Myocyte (in vitro differentiated cells): ENCODE measurements around the gene ZNF319. TPM values are rescaled to one million over a fixed set of nuclear protein-coding genes. Genes with fewer than 3 reads are reported as not detected.

Source experiments
- DNase-seq: peaks from one replicate; pipeline ENCODE4 v3.0.0-alpha.2; 2012; ENCODE audit warnings: low read depth
- total RNA-seq: library from RNA; depleted of rRNA; stranded (reverse); fragments of >200 nt; gene quantifications from 2 replicates; pipeline ENCODE4 v1.2.3, GENCODE V29; 2014

Gene ZNF319
- total RNA-seq, 1 donor from 2014 or later, result 3.9 TPM

DNA sequence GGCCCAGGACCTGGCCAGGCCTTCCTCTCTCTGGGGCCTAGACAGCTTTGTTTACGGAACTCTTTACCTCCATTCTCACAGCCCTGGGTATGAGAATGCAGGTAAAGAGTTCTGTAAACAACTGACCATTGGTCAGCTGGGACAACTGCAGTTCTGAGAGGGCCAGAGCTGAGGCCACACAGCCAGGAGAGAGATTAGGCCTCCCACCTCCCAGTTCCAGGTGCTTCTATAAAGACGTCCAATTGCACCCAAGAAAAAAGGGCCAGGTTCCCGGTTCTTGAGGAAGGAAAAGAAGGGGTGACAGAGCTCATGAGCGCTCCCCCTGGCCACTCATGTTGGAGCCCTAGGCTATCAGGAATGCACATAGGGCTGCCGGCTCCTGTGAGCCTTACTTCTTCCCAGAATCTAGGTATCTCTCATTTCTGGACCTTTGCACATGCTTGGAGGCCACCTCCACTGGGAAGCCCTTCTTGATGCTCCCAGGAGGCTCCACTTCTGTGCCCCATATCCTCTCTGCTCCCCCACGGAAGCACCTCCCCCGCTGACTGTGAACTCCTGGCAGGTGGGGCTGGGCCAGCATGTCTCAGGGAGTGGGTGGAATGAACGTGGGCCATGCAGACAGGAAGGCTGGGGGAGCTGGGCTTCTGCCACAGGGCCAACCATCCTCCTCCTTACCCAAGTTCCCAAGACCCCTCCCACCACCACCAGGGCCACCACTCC, 42.6 kb downstream of the ZNF319 start:
- no peak for DNase-seq

DNA sequence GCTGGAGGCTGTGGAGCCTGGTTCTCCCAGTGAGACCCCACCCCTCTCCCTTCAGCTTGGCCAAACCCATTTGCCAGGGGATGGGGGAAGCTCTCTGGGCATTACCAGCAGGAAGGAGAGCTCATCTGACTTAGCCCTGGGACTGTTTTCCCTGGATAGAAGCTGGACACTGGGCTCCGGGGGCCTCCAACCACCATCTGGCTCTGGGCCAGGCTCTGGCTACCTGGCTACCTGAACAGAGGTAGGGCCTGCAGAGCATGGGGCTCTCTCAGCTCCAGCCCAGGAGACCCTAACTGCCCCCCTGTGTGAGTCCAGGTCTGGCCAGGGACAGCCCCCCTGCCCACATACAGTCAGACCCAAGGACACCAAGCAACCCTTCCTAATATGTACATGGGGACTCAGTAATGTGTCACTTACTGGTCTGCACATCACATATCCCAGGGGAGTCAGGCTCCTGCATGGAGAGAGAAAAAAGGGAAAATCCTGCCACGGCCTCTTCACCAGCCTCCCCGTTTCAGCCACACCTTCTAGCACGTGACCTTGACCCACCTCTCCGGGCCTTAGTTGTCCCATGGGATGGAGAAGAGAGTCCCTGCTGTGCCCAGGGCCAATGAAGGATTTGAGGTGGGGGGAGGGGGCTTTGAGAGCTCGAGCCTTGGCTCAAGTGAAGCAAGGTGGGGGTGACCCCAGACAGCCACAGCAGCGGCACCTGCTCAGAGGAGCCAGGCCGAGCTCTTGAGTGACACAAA, 43.4 kb downstream of the ZNF319 start:
- no peak for DNase-seq

DNA sequence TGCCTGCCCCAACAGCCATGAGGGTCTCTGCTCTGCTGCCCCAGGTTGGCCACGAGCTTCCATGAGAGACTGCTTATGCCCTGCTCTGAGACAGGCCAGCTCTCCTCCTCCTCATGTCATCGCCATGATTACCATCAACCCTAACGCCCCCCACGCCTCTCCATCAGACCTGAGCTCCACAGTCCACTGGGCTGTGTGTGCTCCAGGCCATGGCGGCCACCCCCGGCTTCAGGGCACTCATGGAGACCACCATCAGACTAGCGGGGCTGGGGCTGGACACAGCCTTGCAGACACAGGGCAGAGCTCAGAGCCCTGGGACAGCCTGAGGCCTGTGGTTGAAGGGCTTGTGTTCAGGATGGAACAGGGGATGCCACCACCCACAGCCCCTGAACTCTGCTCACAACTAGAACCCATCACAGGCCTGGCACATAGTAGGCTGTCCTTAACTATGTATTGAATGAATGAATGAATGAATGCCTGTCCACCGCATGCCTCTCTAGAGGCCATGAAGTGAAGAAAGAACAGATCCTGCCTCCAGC, 44.1 kb downstream of the ZNF319 start:
- DNase-seq, result no peak

DNA sequence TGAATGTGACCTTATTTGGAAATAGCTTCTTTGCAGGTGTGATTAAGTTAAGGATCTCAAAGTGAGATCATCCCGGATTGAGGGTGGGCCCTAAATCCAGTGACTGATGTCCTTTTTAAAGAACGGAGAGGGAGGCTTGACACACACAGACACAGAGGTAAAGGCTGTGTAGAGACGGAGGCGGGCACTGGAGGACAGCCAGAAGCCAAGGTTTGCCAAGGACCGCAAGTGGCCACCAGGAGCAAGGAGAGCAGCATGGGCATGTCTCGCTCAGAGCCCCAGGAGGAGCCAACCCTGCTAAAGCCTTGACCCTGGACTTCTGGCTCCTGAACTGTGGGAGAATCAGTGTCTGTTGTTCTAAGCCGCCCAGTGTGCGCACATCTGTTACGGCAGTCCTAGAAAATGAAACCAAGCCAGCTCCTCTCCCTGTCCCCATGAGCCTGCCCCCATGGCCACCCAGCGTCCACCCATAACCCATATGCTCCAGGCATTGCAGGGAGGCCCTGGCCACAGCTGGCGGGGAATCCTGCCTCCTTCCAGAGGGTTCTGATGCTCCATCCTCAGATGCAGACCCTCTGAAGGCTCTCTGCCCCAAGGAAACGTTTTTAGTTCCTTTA, 44.8 kb downstream of the ZNF319 start:
- peak; percentile 24 for DNase-seq

DNA sequence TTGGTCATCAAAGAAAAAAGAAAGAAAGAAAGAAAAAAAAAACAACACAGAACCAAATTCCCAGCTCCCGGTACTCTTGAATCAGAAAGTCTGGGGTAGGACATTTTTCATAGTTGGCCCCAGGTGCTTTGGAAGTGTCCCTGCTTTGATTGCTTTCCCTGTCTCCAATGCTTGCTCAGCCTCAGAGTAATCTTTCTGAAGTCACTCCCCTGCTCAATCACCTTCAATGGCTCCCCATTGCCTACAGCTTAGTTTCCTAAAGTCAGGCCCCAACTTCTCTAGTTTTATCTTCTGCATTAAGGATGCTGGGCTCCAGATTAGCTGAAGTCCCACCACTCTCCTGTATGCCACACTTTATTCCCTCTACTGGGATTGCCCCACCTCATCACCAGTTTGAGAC, 46.6 kb downstream of the ZNF319 start:
- no peak for DNase-seq

DNA sequence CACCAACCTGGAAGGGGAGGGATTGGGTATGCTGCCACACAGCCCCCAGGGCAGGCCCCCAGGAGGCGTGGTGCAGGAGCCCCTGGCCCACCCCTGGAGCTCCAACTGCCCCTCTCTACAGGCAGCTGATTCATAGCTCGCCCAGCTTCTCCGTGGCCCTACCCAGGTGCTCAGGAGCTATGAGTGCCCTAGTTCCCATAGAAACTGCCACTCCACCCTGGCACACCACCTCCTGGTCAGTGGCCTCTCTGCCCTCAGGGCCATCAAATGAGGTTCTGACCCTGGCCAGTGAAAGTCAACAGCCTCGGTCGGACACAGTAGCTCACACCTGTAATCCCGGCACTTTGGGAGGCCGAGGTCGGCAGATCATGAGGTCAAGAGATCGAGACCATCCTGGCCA, 47.6 kb downstream of the ZNF319 start:
- no peak for DNase-seq

DNA sequence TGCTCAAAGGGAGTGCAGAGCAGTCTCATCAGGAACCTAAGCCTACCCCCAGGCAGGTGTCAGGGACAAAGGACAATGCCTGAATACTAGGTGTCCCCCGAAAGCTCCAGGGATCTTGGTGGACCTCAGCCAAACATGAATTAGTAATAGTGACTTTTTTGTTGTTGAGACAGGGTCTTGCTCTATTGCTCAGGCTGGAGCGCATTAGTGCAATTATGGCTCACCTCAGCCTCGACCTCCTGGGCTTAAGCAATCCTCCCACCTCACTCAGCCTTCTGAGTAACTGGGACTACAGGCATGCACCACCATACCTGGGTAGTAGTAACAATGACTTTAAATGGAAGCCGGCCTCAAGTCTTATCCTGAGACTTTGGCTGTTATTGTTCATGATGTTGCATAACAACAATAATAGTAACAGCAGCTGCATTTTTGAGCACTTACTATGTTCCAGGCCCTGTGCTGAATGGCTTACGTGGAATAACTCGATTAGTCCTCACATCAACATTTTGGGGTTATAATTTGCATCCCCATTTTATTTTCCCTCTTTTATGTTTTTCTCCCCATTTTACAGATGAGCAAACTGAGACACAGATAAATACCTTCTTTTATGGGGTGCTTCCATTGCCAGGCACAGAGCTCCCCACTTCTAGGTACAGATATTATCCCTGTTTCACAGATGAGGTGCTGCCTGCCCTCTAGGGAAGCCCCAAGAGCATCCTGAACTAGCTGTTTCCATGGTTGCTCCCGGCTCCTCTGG, 49.1 kb downstream of the ZNF319 start:
- no peak for DNase-seq

GRCh38 chr16:57950382-57950781, 50.1 kb downstream of the ZNF319 start:
- no peak for DNase-seq

GRCh38 chr16:57949595-57950238, 50.8 kb downstream of the ZNF319 start:
- DNase-seq, result no peak

- DNase-seq, result no peak
These were observed 51.5 kb downstream of the ZNF319 start for GRCh38 chr16:57949013-57949412.

DNA sequence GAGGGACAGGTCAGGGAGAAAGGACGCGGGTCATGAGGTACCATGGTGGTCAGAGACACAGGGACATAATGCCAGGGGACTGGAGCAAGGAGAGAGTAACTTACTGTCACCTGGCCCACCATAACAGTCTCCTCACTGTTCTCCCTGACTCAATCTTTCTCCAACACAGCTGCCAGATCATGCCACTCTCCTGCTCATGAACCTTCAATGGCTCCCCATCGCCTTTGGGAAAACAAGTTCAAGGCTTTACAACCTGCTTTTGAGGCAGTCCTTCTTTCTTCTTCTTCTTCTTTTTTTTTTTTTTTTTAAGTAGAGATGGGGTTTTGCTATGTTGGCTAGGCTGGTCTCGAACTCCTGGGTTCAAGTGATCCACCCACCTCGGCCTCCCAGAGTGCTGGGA, 52.4 kb downstream of the ZNF319 start:
- DNase-seq, result no peak

GRCh38 chr16:57947261-57947660, 53.2 kb downstream of the ZNF319 start:
- no peak for DNase-seq

GRCh38 chr16:57946181-57946801, 54.2 kb downstream of the ZNF319 start:
- DNase-seq, result no peak

DNA sequence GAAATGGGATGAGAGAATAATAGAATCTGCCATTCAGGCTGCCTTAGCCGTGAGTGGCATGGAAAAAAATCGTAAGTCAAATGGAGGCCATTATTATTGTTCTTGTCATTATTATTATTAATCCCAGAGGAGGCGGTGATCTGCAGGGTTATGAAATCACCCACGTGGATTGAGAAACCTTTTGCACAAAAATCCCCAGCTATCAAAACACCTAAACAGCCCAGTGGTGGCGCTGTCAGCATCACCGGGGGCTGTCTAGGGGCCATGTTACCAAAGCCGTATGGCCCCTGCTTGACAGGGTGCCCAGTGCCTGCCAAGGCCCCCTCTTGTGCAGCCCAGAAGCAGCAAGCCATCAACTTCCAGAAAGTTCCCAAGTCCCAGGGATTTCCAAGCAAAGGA, 54.7 kb downstream of the ZNF319 start:
- DNase-seq, result no peak

DNA sequence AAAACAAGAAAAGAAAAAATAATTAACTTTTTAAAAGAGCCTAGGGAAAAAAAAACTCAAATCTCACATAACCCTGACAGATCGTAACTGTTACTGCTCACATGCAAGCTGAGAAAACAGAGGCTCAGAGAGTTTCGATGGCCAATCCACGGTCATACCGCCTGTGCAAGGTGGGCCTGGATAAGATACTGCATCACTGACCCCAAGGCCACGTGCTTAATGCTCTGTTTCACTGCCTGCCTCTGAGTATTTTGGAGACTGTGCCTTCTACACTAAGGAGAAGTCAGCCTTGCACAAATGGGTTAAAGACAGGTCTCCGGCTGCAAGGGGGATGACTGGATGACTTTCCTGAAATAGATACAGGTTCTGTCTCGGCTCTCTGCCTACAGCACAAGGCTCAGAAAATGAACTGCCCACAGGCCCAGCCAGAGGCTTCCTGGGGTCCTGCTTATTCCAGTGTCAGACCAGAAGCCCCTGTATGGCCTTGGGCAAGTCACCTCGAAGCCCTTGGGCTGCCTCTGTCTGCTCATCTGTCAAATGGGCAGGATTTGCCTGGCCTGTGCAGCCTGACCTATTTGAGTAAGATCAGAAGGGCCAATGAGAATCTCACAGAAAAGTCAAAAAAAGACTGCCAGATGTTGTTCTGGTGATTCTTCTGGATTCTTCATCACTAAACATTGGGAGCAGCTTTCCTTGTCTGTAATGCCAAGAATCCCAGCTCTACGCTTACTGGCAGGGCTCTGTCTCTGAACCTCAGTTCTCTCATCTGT, 55.3 kb downstream of the ZNF319 start:
- DNase-seq, result no peak
